CD14-positive monocyte (primary cell): ENCODE measurements around the gene FAIM2. TPM values are rescaled to one million over a fixed set of nuclear protein-coding genes. Genes with fewer than 3 reads are reported as not detected.

ENCODE experiments used
- DNase-seq, 3 donors: peaks; one replicate each; pipeline ENCODE4 v3.0.0-alpha.2; 2011 to 2022
- H2AFZ ChIP-seq: 2 replicates; pipeline ENCODE4 v1.6.0; 2012; ENCODE audit warnings: mild to moderate bottlenecking, low read depth, low read length, inconsistent platforms; ENCODE audit not compliant: insufficient read depth, poor library complexity, severe bottlenecking
- H3K27ac ChIP-seq, 2 donors: 1 replicate in 1 of 2; 2 replicates in 1 of 2; pipeline ENCODE4 v1.5.1; 2012 to 2013; ENCODE audit warnings: low read length in 2 of 2, control low read depth in 1 of 2, inconsistent platforms in 1 of 2, low read depth in 1 of 2, mild to moderate bottlenecking in 1 of 2
- H3K27me3 ChIP-seq, 2 donors: one replicate each; pipeline versions ENCODE4 v1.6.0 to v1.6.1; 2011 to 2013; ENCODE audit warnings: low read length in 2 of 2; ENCODE audit not compliant: control insufficient read depth in 2 of 2, insufficient read depth in 2 of 2
- H3K36me3 ChIP-seq, 2 donors: replicated peaks in 1 of 2; 1 replicate in 1 of 2; 2 replicates in 1 of 2; pipeline versions ENCODE4 v1.5.1 to v1.6.1; 2012 to 2013; ENCODE audit warnings: low read length in 2 of 2, control low read depth in 1 of 2, inconsistent platforms in 1 of 2, mild to moderate bottlenecking in 1 of 2; ENCODE audit not compliant: insufficient read depth in 2 of 2, control insufficient read depth in 1 of 2
- H3K4me1 ChIP-seq, 2 donors: 1 replicate in 1 of 2; 2 replicates in 1 of 2; pipeline versions ENCODE4 v1.5.1 to v1.6.1; 2012 to 2013; ENCODE audit warnings: low read length in 2 of 2, control low read depth in 1 of 2, inconsistent platforms in 1 of 2, mild to moderate bottlenecking in 1 of 2, moderate library complexity in 1 of 2; ENCODE audit not compliant: insufficient read depth in 2 of 2, control insufficient read depth in 1 of 2
- H3K4me2 ChIP-seq: replicated peaks from 2 replicates; pipeline ENCODE3; 2012; ENCODE audit warnings: low read length, moderate library complexity, mild to moderate bottlenecking; ENCODE audit not compliant: poor library complexity, severe bottlenecking; ENCODE audit errors: extremely low read depth
- H3K4me3 ChIP-seq, 3 experiments: fragments of 200-600 bp in 1 of 3; sonication (generic) in 1 of 3; replicated peaks in 1 of 3; 1 replicate in 2 of 3; 2 replicates in 1 of 3; pipeline ENCODE4 v1.5.1; 2011 to 2013; ENCODE audit warnings: low read length in 3 of 3, mild to moderate bottlenecking in 3 of 3, control low read depth in 2 of 3, low read depth in 2 of 3, inconsistent platforms in 1 of 3, moderate library complexity in 1 of 3
- H3K79me2 ChIP-seq: 2 replicates; pipeline ENCODE4 v1.6.0; 2012; ENCODE audit warnings: mild to moderate bottlenecking, control low read depth, inconsistent platforms, low read length, moderate library complexity; ENCODE audit not compliant: insufficient read depth
- H3K9ac ChIP-seq: 2 replicates; pipeline ENCODE4 v1.6.0; 2017; ENCODE audit warnings: low read length, mild to moderate bottlenecking; ENCODE audit not compliant: insufficient read depth, poor library complexity, severe bottlenecking
- H3K9me3 ChIP-seq, 2 donors: replicated peaks in 1 of 2; 1 replicate in 1 of 2; 2 replicates in 1 of 2; pipeline versions ENCODE4 v1.5.1 to v1.6.1; 2012 to 2013; ENCODE audit warnings: low read length in 2 of 2, control low read depth in 1 of 2; ENCODE audit not compliant: control insufficient read depth in 1 of 2, insufficient read depth in 1 of 2
- H4K20me1 ChIP-seq: 2 replicates; pipeline ENCODE4 v1.6.0; 2012; ENCODE audit warnings: mild to moderate bottlenecking, low read length, control low read depth, moderate library complexity; ENCODE audit not compliant: insufficient read depth
- H3K27ac Mint-ChIP-seq, 7 donors: one replicate each; pipeline ENCODE4 v1.8.0; 2020; ENCODE audit warnings: mild to moderate bottlenecking in 7 of 7, mixed read lengths in 7 of 7, moderate library complexity in 6 of 7, inconsistent platforms in 2 of 7
- H3K27me3 Mint-ChIP-seq, 3 donors: one replicate each; pipeline ENCODE4 v1.8.0; 2021 to 2022; ENCODE audit warnings: low read depth in 3 of 3, mild to moderate bottlenecking in 3 of 3, mixed read lengths in 3 of 3, moderate library complexity in 3 of 3, inconsistent platforms in 1 of 3
- H3K36me3 Mint-ChIP-seq, 2 donors: one replicate each; pipeline ENCODE4 v1.8.0; 2020; ENCODE audit warnings: mixed read lengths in 2 of 2, inconsistent platforms in 1 of 2, mild to moderate bottlenecking in 1 of 2
- H3K4me1 Mint-ChIP-seq: one replicate; pipeline ENCODE4 v1.8.0; 2020; ENCODE audit warnings: mild to moderate bottlenecking, mixed read lengths
- H3K4me3 Mint-ChIP-seq, 2 donors: one replicate each; pipeline ENCODE4 v1.8.0; 2020; ENCODE audit warnings: mild to moderate bottlenecking in 2 of 2, mixed read lengths in 2 of 2, moderate library complexity in 1 of 2
- H3K9me3 Mint-ChIP-seq, 7 donors: one replicate each; pipeline ENCODE4 v1.8.0; 2020 to 2022; ENCODE audit warnings: mixed read lengths in 7 of 7, mild to moderate bottlenecking in 6 of 7, moderate library complexity in 6 of 7, inconsistent platforms in 2 of 7
- CTCF ChIP-seq: fragments of 200-600 bp; IDR thresholded peaks from one replicate; pipeline ENCODE4 v1.8.0; 2022; ENCODE audit warnings: antibody characterized with exemption, mild to moderate bottlenecking
- WGBS: methylation state at CpG from one replicate; pipeline ENCODE4 v1.1.5; 2013; ENCODE audit warnings: missing lambda C conversion rate; ENCODE audit not compliant: insufficient coverage; 5-methylcytosine and 5-hydroxymethylcytosine counted together
- intact Hi-C, 2 donors: fragments of 100-400 bp; cut with micrococcal nuclease; formaldehyde crosslinking; loops; one replicate each; pipeline versions ENCODE4 v1.15.0 to v1.15.1; 2023
- polyA plus RNA-seq, 3 donors: library from polyadenylated mRNA; depleted of rRNA in 1 of 3; unstranded in 2 of 3; stranded (reverse) in 1 of 3; fragments of 300-500 nt in 2 of 3; fragments of >200 nt in 1 of 3; fragmentation: Illumina TruSeq in 2 of 3; gene quantifications; 1 replicate in 2 of 3; 2 replicates in 1 of 3; pipeline ENCODE4 v1.2.3, GENCODE V29; 2012 to 2021

Gene FAIM2
- polyA plus RNA-seq, 3 donors = not detected

GRCh38 chr12:49885663-49886461 is 17.8 kb downstream of the FAIM2 start:
- H3K4me2 ChIP-seq = no peak overlapping the region
- peaks cover 17 to 25% (median 19%) of the 10 kb centered on the region in 3 donors for H3K27me3 Mint-ChIP-seq
- TF ChIP-seq CTCF = no peak
- H2AFZ ChIP-seq = no peak overlapping the region
- 73% methylated on average over 14 of the region's 16 CpGs for WGBS
- H3K27ac ChIP-seq = no peak overlapping the region
- no peaks in the 10 kb centered on the region for H3K36me3 Mint-ChIP-seq
- H3K27me3 ChIP-seq = no peaks in the 10 kb centered on the region
- H3K36me3 ChIP-seq = no peaks in the 10 kb centered on the region
- no peaks in the 10 kb centered on the region for H3K9me3 Mint-ChIP-seq
- no peak for DNase-seq
- no peak overlapping the region for H3K4me3 ChIP-seq
- H3K9ac ChIP-seq = no peak overlapping the region
- no peaks in the 10 kb centered on the region for H3K9me3 ChIP-seq
- no peaks in the 10 kb centered on the region for H3K4me1 Mint-ChIP-seq
- H3K4me3 Mint-ChIP-seq = no peak overlapping the region
- no peaks in the 10 kb centered on the region for H4K20me1 ChIP-seq
- H3K4me1 ChIP-seq = no peaks in the 10 kb centered on the region
- intact Hi-C loops = no loop called here
- H3K27ac Mint-ChIP-seq = no peak overlapping the region
- H3K79me2 ChIP-seq = no peaks in the 10 kb centered on the region

- no peak for DNase-seq
- H4K20me1 ChIP-seq = no peaks in the 10 kb centered on the region
- H3K27me3 ChIP-seq = no peaks in the 10 kb centered on the region
- no peaks in the 10 kb centered on the region for H3K4me1 ChIP-seq
- H3K36me3 Mint-ChIP-seq = no peaks in the 10 kb centered on the region
- no peak overlapping the region for H3K4me3 Mint-ChIP-seq
- no peak overlapping the region for H3K9ac ChIP-seq
- H3K27ac Mint-ChIP-seq = no peak overlapping the region
- intact Hi-C loops = no loop called here
- H3K4me3 ChIP-seq = no peak overlapping the region
- no peak overlapping the region for H2AFZ ChIP-seq
- no peaks in the 10 kb centered on the region for H3K9me3 ChIP-seq
- no peak overlapping the region for H3K4me2 ChIP-seq
- H3K36me3 ChIP-seq = no peaks in the 10 kb centered on the region
- H3K4me1 Mint-ChIP-seq = no peaks in the 10 kb centered on the region
- no peaks in the 10 kb centered on the region for H3K79me2 ChIP-seq
- peaks cover 17 to 25% (median 17%) of the 10 kb centered on the region in 3 donors for H3K27me3 Mint-ChIP-seq
- WGBS = 65% methylated on average over 3 of the region's 6 CpGs
- no peak overlapping the region for H3K27ac ChIP-seq
- no peak for TF ChIP-seq CTCF
- peaks cover 0 to 5% (median 4%) of the 10 kb centered on the region in 7 donors for H3K9me3 Mint-ChIP-seq
Observed at GRCh38 chr12:49885118-49885517, 18.6 kb downstream of the FAIM2 start.
